Measurements from ENCODE around the gene S100P.

DNA sequence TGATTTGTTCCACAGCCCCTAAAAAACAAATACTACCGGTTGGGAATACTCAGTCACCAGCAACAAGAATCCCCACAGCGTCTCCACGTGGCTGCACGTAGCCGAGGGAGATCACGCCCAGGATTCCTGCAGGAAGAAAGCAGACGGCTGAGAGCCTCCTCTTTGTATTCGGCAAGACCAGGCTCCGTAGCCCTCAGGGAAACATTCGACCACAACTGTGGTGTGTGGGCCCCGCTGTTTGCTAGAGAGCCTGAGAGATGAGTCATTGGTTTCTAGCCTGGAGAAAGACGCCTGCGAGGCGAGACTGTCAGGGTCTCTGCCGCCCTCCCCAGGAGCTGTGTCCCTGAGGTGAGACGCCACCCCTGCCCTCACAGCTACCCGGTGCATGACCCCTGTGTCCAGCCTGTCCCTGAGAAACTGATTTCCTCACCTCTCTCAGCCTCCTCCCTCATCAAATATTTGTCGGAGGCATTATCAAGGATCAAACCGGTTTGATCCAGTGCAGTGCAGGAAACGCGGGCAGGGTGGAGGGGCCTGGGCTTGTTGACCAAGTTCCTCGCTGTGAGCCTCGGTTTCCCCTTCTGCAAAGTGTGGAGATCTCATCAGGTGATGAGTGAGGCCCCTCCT lies 4.7 kb upstream of the S100P start:
- TF ChIP-seq POLR2AphosphoS5 (IDR thresholded peaks at IDR 0.05; ENCODE audit: low read depth, low read length) (no peak), PAX5 (IDR thresholded peaks at IDR 0.05; ENCODE audit: insufficient read depth, low read length, severe bottlenecking) (no peak), POLR2A (IDR thresholded peaks at IDR 0.05; ENCODE audit: low read depth, low read length) (no peak), SPI1 (IDR thresholded peaks at IDR 0.05; ENCODE audit: low read depth, low read length) (no peak)

Data from GM12891 (cell line).